ENCODE results near the gene ZMIZ1. TPM values are rescaled to one million over a fixed set of nuclear protein-coding genes. Genes with fewer than 3 reads are reported as not detected.
A peak's percentile ranks its signal among the peaks of the same experiment; 100 is the strongest.

ZMIZ1 gene
- polyA plus RNA-seq, 6 donors from 2014 or later: 0.11 to 2.9 (median 1.5) TPM

DNA sequence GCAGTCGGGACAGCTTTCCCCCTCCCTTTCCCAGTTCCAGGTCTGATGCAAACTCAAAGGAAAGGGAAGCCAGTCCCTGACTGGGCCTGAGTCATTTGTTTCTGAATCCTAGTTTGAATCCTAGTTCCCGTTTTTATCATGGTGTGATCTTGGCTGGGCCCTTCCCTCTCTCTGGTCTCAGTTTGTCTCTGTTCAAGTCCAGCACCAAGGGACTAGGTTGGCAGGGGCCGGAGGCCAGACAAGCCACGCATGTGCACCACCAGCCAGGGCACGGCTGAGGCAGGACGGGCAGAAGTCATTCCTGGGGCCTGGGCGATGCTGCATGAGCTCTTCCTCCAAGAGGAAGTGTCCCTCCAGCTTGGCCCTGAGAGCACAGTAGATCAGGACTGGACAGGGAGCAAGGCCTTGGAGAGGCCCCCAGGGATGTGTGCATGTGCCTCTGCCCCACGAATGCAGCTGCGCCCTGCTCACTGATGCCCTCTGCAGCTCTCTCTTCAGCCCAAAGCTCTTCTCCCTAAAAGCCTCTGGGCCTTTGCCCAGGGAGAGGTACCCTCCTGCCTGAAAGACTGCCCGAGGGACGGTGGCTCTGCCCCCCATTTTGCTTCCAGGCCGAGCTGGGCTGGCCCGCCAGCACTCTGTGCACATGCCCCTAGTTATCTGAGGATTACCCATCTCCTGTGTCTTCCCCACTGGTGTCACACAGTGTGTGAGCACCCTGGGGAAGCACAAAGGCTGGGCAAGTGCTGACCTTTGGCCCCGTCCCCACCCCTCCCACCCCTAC, 86.7 kb downstream of the ZMIZ1 start:
- Mint-ChIP-seq H3K27ac (no peak overlapping the region), H3K4me3 (no peak overlapping the region), H3K9me3 (no peaks in the 10 kb centered on the region), H3K36me3 (no peaks in the 10 kb centered on the region), H3K27me3 (no peaks in the 10 kb centered on the region), H3K4me1 (peaks cover 4 to 9% (median 4%) of the 10 kb centered on the region in 3 donors)
- DNase-seq (no peak), ATAC-seq (ENCODE audit: low read depth in 2 of 2) (no peak)

DNA sequence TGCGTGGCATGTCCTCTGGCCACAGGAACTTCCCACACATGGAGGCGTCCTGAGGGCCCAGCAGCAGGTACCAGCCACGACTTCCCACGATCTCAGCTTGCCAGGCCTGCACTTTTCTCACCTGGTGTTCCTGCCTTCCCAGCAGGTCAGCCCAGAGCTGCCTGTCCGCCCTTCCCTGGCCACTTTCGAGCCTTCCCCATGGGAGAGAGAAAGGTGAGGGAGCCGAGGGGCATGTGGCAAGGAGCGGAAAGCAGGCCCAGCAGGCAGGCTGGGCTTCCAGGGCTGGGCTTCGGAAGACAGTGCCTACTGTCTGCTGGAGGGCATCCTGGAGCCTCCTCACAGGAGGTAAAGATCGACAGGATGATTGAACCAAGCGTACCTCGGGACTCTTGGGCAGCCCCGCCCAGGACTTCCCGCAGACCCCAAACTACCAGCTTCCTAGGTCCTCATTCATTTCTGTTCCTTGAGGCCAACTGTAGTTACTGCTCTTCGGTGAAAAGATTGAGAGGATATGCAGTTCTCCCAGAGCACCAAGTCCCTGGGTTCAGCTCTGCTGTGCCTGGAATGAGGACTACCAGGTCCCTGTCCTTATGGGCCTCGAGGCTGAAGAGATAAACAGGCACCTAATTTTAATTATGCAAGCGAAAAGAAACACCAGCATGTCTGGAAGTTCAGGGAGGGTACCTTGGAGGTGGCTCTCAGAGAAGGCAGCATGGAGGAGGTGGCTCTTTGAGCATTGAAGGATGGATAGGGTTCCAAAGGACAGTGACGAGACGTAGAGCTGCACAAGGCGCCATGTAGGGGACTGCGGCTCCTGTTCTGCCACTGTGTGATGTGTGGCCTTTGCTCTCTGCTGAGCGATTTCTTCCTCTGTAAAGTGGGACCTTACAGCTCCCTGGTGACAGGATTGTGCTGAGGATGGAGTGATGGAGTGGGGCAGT, 87.8 kb downstream of the ZMIZ1 start:
- Mint-ChIP-seq H3K27ac (peak overlapping the region in 2 of 6 donors; percentile 63 to 72), H3K9me3 (no peaks in the 10 kb centered on the region), H3K36me3 (no peaks in the 10 kb centered on the region), H3K4me1 (peaks cover 0 to 6% (median 3%) of the 10 kb centered on the region in 3 donors), H3K27me3 (no peaks in the 10 kb centered on the region), H3K4me3 (no peak overlapping the region)
- no peak for ATAC-seq (ENCODE audit: low read depth in 2 of 2)
- no peak for DNase-seq

GRCh38 chr10:79158004-79158340, 89.2 kb downstream of the ZMIZ1 start:
- no peaks in the 10 kb centered on the region for H3K27me3 Mint-ChIP-seq

GRCh38 chr10:79158402-79159097, 89.8 kb downstream of the ZMIZ1 start:
- no peaks in the 10 kb centered on the region for H3K36me3 Mint-ChIP-seq
- no peak overlapping the region for H3K4me3 Mint-ChIP-seq
- DNase-seq (no peak), ATAC-seq (ENCODE audit: low read depth in 2 of 2) (no peak)
- no peak overlapping the region for H3K27ac Mint-ChIP-seq
- peaks cover 0 to 6% (median 0%) of the 10 kb centered on the region in 3 donors for H3K4me1 Mint-ChIP-seq
- H3K9me3 Mint-ChIP-seq: no peaks in the 10 kb centered on the region
- no peaks in the 10 kb centered on the region for H3K27me3 Mint-ChIP-seq

More at GRCh38 chr10:79158004-79158340, 89.2 kb downstream of the ZMIZ1 start:
- ATAC-seq (ENCODE audit: low read depth in 2 of 2): no peak
- H3K4me3 Mint-ChIP-seq: no peak overlapping the region
- DNase-seq: no peak
- H3K36me3 Mint-ChIP-seq: no peaks in the 10 kb centered on the region
- peaks cover 0 to 6% (median 0%) of the 10 kb centered on the region in 3 donors for H3K4me1 Mint-ChIP-seq
- no peaks in the 10 kb centered on the region for H3K9me3 Mint-ChIP-seq
- H3K27ac Mint-ChIP-seq: no peak overlapping the region

DNA sequence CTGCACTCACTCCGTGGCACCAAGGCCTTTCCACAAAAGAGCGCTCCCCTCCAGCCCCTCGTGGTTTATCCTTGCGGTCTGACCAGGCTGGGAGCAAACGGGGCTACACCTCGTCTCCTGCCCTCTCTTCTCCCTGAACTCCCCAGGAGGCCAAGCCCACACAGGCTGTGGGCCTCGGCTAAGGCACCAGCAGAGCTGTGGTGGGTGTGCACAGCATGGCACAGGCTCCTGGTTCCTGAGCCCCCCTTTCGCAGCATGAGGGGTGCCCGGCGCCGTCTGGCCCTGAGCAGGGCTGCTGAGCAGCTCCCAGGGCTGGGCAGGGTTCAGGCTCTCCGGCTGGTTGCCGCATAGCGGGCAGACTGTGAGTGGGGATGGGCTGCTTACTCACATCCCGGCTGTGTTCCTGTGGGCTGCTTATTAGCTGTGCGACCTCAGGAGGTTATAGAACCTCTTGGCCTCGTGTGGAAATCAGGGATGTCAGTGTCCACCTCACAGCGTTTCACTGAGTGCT, 90.4 kb downstream of the ZMIZ1 start:
- Mint-ChIP-seq H3K4me1 (peaks cover 0 to 6% (median 0%) of the 10 kb centered on the region in 3 donors), H3K4me3 (no peak overlapping the region), H3K27me3 (no peaks in the 10 kb centered on the region), H3K27ac (no peak overlapping the region), H3K36me3 (no peaks in the 10 kb centered on the region), H3K9me3 (no peaks in the 10 kb centered on the region)
- ATAC-seq (ENCODE audit: low read depth in 2 of 2) (no peak), DNase-seq (no peak)

GRCh38 chr10:79159785-79160184, 91.0 kb downstream of the ZMIZ1 start:
- no peaks in the 10 kb centered on the region for H3K36me3 Mint-ChIP-seq
- H3K27me3 Mint-ChIP-seq: no peaks in the 10 kb centered on the region
- H3K4me1 Mint-ChIP-seq: peaks cover 0 to 6% (median 0%) of the 10 kb centered on the region in 3 donors
- DNase-seq: no peak
- H3K27ac Mint-ChIP-seq: no peak overlapping the region
- ATAC-seq (ENCODE audit: low read depth in 2 of 2): no peak
- no peak overlapping the region for H3K4me3 Mint-ChIP-seq
- no peaks in the 10 kb centered on the region for H3K9me3 Mint-ChIP-seq

DNA sequence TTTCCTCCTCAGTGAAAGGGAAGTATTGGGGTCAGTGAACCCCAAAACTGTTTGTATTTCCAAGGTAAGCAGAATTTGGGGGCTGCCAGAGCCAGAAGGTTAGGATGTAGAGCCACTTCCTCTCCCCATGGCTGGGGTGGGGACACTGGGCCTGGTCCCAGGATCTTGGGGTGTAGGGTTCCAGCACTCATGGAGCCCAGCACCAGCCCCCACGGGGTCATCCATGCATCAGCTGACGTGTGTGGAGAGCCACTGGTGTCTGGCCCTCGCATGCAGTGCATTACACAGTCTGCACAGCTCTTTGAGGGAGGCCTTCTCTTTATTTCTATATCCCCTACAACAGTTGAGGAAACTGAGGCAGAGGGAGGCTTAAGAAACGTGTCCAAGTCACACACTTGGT, 91.4 kb downstream of the ZMIZ1 start:
- Mint-ChIP-seq H3K27me3 (no peaks in the 10 kb centered on the region), H3K9me3 (no peaks in the 10 kb centered on the region), H3K4me1 (peaks cover 0 to 6% (median 0%) of the 10 kb centered on the region in 3 donors), H3K36me3 (no peaks in the 10 kb centered on the region), H3K4me3 (no peak overlapping the region), H3K27ac (no peak overlapping the region)
- no peak for DNase-seq
- no peak for ATAC-seq (ENCODE audit: low read depth in 2 of 2)

- Mint-ChIP-seq H3K27me3 (no peaks in the 10 kb centered on the region), H3K27ac (peak overlapping the region in 2 of 6 donors; percentile 2 to 31), H3K4me3 (no peak overlapping the region), H3K9me3 (no peaks in the 10 kb centered on the region), H3K36me3 (no peaks in the 10 kb centered on the region), H3K4me1 (peaks cover 0 to 4% (median 0%) of the 10 kb centered on the region in 3 donors)
- DNase-seq (no peak), ATAC-seq (ENCODE audit: low read depth in 2 of 2) (no peak)
These were observed 92.8 kb downstream of the ZMIZ1 start for GRCh38 chr10:79161557-79161956.

DNA sequence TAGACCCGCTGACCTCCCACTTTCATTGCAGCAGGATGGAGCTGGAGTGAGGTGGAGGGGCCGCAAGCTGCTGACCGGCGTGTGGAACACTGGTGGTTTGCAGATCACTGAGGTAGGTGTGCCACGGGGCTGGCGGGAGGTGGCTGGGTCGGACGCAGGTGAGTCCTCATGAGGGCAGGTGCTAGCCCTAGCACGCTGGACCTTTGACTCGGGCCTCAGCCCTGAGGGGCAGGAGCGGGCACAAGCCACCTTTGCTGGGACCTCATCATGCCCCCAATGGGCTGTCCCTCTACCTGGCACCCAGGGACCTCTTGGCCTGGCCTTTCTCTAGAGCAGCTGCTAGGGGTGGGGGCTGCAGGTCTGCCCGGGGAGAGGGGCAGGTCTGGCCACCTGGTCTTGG, 93.3 kb downstream of the ZMIZ1 start:
- Mint-ChIP-seq H3K9me3 (no peaks in the 10 kb centered on the region), H3K4me1 (peaks cover 0 to 6% (median 0%) of the 10 kb centered on the region in 3 donors), H3K27me3 (no peaks in the 10 kb centered on the region), H3K36me3 (no peaks in the 10 kb centered on the region), H3K4me3 (no peak overlapping the region), H3K27ac (no peak overlapping the region)
- ATAC-seq (ENCODE audit: low read depth in 2 of 2): no peak
- no peak for DNase-seq

DNA sequence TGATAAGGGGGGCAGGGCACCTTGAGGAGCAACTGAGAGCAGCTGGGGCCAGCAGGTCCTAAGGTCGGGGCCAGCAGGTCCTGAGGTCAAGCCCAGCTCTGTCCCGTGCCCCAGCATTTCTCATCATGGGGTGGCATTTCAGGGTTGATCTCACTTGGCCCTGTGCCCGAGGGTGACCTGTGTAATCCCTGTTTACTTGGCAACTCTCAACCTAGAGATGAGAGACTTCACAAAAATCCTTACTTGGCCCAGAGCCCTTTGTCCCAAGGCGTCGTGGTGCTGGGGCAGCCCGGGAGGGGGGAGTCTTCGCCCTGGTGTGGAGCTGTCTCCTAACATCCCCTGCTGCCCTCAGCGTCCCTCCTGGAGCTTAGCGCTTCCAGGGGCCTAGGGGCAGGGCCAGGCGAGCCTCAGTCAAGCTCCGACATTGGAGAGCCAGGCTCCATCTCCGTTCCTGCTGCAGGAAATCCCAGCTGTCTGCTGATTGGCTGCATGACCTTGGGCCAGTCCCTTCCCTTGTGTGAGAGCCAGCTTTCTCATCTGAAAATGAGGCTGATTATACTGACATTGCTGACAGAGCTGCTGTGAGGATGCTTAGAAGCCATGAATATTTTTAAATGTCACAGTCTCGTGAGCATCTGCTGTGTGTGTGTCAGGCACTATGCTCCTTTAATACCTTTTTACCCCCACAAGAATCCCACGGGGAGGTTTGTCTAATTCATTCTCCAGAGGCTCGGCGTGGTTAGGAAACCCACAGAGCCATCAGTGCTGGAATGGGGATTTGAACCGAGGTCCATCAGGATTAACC, 94.3 kb downstream of the ZMIZ1 start:
- Mint-ChIP-seq H3K4me3 (no peak overlapping the region), H3K27me3 (no peaks in the 10 kb centered on the region), H3K4me1 (peaks cover 0 to 8% (median 0%) of the 10 kb centered on the region in 3 donors), H3K36me3 (no peaks in the 10 kb centered on the region), H3K9me3 (no peaks in the 10 kb centered on the region), H3K27ac (peak overlapping the region in 1 of 6 donors; percentile 49)
- DNase-seq (no peak), ATAC-seq (ENCODE audit: low read depth in 2 of 2) (no peak)

GRCh38 chr10:79163666-79163975, 94.9 kb downstream of the ZMIZ1 start:
- H3K27ac Mint-ChIP-seq: peak overlapping the region in 1 of 6 donors; percentile 19

DNA sequence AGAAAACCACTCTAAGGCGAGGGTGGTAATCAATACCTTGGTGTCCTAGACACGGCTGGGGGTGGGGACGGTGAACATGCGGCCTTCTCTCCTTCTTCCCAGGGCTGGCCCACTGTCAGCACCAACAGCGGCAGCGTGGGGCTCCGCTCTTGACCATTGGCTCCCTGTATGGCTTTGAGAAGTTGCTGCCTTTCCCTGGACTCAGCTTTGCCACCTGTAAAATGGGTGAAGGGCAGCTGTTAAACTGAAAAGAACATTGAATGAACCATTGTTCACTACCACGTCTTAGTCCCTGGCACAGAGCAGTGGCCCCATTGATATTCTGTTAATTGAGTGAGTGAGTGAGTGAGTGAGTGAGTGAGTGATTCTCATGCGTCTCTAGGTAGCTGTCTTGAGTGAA, 95.3 kb downstream of the ZMIZ1 start:
- Mint-ChIP-seq H3K27ac (peak overlapping the region in 1 of 6 donors; percentile 14), H3K27me3 (no peaks in the 10 kb centered on the region), H3K36me3 (no peaks in the 10 kb centered on the region), H3K4me1 (peaks cover 0 to 8% (median 0%) of the 10 kb centered on the region in 3 donors), H3K4me3 (no peak overlapping the region), H3K9me3 (no peaks in the 10 kb centered on the region)
- no peak for DNase-seq
- no peak for ATAC-seq (ENCODE audit: low read depth in 2 of 2)

More at GRCh38 chr10:79163666-79163975, 94.9 kb downstream of the ZMIZ1 start:
- H3K4me1 Mint-ChIP-seq: peaks cover 0 to 8% (median 0%) of the 10 kb centered on the region in 3 donors
- DNase-seq: no peak
- no peaks in the 10 kb centered on the region for H3K9me3 Mint-ChIP-seq
- ATAC-seq (ENCODE audit: low read depth in 2 of 2): no peak
- H3K27me3 Mint-ChIP-seq: no peaks in the 10 kb centered on the region
- H3K36me3 Mint-ChIP-seq: no peaks in the 10 kb centered on the region
- H3K4me3 Mint-ChIP-seq: no peak overlapping the region
